HK-2 (cell line): ENCODE results near the gene TSPAN4.

ENCODE experiments used
- DNase-seq: peaks from one replicate; pipeline ENCODE4 v3.0.0-alpha.2; 2018; ENCODE audit not compliant: unreplicated experiment

Gene TSPAN4

DNA sequence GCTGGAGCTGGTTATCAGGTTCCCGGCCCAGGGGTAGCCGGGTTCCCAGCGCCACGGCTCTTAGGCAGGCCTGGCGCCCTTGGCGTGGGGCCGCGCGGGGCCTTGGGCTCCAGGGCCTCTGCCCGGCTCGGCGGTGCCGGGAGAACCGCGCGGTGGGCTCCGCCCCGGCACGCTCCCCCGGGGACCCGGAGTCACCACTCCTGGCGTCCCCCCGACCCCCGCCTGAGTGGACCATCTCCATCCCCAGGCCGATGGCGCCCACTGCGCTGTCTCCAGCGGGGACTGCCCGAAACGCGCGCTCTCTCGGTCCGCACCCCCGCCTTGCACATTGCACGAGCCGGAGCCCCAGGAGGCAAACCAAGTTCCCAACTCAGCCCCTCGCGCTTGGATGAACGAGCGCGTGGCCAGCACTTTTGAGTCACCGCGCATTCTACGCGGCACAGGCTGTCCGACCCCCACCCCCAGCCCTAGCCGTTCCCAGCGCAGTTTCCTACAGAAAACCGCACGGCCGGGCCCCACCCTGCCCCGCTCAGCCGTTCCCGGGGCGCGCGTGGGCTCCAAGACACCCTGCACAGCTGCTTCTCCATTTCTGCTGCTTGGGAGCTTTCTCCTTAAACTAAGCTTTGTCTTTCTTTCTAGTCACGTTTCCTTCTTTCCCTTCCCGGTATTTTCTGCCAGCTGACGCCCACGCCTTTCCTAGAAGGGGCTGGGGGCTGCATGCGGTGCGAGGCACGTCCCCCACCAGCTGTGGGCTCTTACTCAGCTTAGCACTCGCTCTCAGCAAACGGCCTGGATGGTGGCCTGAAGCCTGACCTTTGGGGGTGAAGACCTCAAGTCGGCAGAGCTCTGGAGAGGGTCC is 68.6 kb downstream of the TSPAN4 start:
- DNase-seq: peak; percentile 68

DNA sequence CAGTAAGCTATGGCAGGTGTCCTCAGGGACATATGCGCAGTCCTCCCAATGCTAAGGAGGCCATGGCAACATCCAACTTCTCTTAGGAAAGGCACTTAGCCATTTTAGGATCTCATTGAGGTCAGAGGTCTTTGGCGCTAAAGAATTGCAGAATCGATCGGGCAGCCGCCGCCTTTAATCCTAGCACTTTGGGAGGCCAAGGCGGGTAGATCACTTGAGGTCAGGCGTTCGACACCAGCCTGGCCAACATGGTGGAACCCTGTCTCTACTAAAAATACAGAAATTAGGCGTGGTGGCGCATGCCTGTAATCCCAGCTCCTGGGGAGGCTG is 69.2 kb downstream of the TSPAN4 start:
- DNase-seq: no peak

DNA sequence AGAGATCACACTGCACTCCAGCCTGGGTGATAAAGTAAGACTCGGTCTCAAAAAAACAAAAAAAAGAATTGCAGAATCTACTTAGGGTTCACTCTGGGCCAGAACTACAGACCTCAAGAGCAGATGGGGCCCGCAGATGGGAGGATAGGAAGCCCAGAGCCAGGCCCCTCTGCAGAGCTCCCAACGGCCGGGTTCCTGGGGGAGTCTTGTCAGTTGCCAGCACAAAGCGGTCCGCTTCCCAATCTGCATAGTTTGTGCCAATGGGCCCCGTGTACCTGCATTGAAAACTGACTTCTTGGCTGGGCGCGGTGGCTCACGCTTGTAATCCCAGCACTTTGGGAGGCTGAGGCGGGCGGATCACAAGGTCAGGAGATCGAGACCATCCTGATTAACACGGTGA is 69.6 kb downstream of the TSPAN4 start:
- DNase-seq: no peak

DNA sequence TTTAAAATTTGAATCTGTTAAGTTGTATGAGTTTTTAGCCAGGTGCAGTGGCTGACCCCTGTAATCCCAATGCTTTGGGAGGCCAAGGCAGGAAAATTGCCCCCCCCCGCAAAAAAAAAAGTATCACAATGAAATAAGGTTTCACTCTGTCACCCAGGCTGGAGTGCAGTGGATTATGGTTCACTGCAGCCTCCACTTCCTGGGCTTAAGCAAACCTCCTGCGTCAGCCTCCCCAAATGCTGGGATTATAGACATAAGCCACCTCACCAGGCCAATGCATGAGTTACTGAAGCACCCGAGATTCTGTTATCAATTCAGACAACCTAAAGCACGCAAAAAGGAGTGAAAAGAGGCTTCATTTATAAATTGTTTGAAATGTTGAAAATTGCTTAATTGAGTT is 70.4 kb downstream of the TSPAN4 start:
- no peak for DNase-seq

DNA sequence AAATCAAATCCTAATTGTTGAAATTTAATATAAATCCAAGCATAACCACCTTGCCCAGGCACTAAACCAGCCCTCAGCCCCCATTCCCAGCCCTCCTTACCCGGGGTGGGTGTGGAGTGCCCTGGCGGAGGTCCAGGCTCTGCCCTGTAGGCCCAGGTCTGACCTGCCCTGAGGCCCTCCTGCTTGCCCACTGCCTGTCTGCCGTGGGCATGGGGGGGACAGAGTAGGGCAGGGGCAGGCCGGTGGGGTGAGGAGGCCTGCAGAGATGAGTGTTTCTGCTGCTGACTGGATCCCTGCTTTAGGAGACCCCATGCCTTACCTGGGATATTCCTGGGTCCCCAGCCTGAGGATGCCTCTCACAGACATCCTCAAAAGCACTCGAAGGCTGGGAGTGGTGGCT is 71.6 kb downstream of the TSPAN4 start:
- DNase-seq: no peak

DNA sequence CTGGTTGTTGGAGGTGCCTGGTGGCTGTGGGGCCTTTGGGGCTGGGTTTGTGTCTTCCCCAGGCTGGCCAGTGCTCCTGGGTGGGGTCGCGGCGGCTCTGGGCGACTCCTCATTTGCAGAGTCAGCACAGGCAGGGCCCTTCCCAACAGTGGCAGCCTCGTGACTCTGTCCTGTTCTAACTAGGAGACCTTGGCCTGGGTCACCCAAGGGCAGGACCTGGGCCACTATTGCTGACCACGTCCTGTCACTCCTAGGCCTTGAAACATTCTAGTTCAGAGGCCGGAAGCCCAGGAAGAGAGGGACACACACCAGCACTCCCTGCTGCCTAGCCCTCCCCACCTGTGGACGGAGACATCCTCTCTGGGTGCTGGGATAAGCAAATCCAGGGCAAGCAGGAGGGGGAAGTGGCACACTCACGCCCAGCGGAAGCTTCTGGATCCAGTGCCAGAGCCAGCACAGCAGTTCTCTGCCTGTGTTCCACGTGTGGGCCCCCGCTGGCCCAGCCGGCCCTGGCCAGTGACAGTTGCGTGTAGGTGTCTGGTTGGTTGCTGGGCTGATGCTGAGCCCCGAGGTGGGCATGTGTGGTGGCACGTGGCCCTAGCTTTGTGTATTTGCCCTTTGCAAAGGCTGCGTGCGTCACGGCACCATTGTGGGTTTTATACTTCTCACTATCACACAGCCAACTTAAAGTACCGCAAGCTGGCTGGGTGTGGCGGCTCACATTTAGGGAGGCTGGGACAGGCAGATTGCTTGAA is 72.3 kb downstream of the TSPAN4 start:
- DNase-seq: no peak
